ENCODE results near the gene MYOD1. TPM values are rescaled to one million over a fixed set of nuclear protein-coding genes. Genes with fewer than 3 reads are reported as not detected.

The MYOD1 gene
- polyA plus RNA-seq, 6 donors from 2014 or later: not detected

DNA sequence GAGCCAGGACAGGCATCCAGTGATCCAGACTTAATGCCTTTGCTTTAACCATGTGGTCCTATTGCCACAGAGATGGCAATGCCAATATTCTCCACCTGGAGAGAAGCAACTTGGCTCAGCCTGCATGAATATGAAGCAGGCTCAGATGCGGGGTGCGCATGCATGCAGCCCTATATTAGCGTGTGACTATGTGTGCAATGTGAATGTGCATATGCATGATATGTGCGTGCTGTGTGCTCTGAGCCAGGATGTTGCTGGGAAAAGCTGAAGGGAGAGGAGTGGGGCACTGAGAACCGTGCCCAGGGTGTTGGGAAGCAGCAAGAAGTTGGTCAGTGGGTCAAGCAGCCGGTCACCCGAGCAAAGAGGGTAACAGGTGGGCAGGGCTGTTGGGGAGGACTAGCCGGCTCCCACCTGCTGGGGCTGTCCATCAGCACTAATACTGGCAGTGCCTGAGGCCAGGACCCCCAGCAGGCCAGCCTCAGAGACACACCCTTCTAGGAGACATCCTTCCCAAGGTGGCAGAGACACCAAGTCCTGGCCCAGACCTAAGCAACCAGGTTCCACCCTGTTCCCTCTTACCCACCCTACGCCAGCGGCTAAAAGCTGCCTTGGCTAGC lies 24.8 kb upstream of the MYOD1 start:
- no peak for ATAC-seq (ENCODE audit: low read depth in 2 of 2)
- Mint-ChIP-seq H3K4me1 (peaks cover 0 to 5% (median 4%) of the 10 kb centered on the region in 3 donors), H3K27ac (no peak overlapping the region), H3K36me3 (peaks cover 0 to 8% of the 10 kb centered on the region in 2 donors), H3K9me3 (peaks cover 0 to 3% (median 0%) of the 10 kb centered on the region in 7 donors), H3K27me3 (peaks cover 46 to 73% (median 63%) of the 10 kb centered on the region in 3 donors), H3K4me3 (no peak overlapping the region)
- no peak for DNase-seq

DNA sequence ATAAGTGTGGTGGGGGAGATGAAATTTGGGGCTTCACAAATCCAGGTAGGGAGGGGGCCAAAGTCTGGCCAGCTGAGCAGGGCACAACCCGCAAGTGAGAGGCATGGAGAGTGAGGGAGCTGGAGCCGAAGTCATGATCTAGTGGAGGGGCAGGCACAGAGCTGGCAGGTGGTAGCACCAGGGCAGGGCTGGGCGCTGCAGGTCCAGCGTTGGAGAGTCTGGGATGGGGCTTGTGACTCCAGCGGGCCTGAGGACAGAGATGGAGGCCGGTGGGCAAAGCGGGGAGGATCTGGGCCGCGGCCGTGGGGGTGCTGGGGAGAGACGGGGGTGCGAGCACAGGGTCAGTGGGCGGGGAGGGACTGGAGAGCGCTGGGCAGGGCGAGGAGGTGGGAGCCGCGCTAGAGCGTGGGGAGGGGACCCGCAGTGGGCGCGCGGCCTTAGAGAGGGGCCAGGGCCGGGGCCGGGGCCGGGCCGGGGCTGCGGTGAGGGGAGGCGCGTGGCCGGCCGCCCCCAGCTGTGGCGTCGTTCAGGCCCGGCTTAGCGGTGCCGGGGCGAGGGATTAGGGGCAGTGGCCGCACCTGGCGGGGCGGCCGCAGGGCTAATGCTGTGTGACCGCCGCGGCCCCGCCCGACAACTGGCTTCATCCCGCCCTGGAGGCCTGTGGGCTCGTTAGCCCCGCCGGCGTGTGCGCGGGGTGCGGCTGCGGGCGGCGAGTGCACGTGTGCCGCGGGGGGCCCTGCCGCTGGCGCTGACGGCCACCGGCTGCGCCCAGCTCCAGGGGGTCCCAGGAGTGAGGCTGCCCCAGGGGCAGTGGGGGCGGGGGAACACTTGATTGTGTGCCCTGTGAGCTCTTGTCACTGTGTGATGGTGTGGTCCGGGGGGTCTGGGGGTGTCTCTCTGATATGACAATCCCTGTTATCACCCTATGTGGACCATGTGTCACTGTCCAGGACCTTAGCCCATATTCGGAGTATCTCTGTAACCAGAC lies 23.6 kb upstream of the MYOD1 start:
- H3K27me3 Mint-ChIP-seq: peaks cover 46 to 73% (median 63%) of the 10 kb centered on the region in 3 donors
- ATAC-seq (ENCODE audit: low read depth in 2 of 2) (no peak), DNase-seq (no peak)
- H3K4me3 Mint-ChIP-seq: no peak overlapping the region
- H3K27ac Mint-ChIP-seq: no peak overlapping the region
- peaks cover 0 to 8% of the 10 kb centered on the region in 2 donors for H3K36me3 Mint-ChIP-seq
- H3K9me3 Mint-ChIP-seq: peaks cover 0 to 3% (median 0%) of the 10 kb centered on the region in 7 donors
- peaks cover 0 to 5% (median 4%) of the 10 kb centered on the region in 3 donors for H3K4me1 Mint-ChIP-seq

- H3K4me1 Mint-ChIP-seq: peaks cover 0 to 5% (median 4%) of the 10 kb centered on the region in 3 donors
- ATAC-seq (ENCODE audit: low read depth in 2 of 2) (no peak), DNase-seq (no peak)
- peaks cover 49 to 67% (median 59%) of the 10 kb centered on the region in 3 donors for H3K27me3 Mint-ChIP-seq
- peaks cover 0 to 3% (median 0%) of the 10 kb centered on the region in 7 donors for H3K9me3 Mint-ChIP-seq
- peaks cover 0 to 8% of the 10 kb centered on the region in 2 donors for H3K36me3 Mint-ChIP-seq
- no peak overlapping the region for H3K27ac Mint-ChIP-seq
- H3K4me3 Mint-ChIP-seq: no peak overlapping the region
These were observed 22.6 kb upstream of the MYOD1 start for GRCh38 chr11:17696741-17697140.

DNA sequence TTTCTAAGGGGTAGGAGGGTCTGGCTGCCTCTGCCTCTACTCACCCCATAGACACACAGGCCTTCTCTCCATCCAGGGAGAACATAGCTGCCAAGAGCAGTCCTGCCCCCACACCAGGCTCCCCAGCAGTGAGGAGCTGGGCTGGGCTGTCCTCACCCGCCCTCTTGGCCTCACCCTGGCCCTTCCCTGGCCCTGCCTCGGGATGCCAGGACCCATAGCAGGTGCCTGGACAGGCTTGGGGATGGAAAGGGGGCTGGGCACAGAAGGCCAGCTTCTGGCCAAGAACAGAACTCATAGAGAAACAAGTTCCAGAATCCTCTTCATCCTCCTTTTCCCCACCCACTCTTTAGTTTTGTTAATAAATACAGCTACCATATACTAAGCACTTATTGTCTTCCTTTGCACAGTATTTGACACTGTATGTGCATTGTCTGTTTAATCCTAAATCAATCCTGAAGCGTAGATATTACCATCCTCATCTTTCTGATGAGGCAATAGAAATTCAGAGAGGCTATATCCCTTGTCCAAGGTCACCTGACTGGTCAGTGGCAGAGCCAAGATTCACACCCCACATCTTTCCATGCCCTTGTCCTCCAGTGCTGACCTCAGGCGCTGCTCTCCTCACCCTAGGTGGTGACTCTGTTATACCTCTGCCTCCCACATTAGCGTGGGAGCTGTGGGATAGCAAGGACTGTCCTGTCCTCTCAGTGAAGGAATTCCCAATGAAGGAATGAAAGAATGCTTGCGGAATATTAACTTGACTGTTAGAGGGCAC lies 22.0 kb upstream of the MYOD1 start:
- H3K36me3 Mint-ChIP-seq: peaks cover 0 to 8% of the 10 kb centered on the region in 2 donors
- peaks cover 0 to 5% (median 4%) of the 10 kb centered on the region in 3 donors for H3K4me1 Mint-ChIP-seq
- DNase-seq (no peak), ATAC-seq (ENCODE audit: low read depth in 2 of 2) (no peak)
- H3K27ac Mint-ChIP-seq: no peak overlapping the region
- H3K9me3 Mint-ChIP-seq: peaks cover 0 to 3% (median 0%) of the 10 kb centered on the region in 7 donors
- peaks cover 49 to 62% (median 53%) of the 10 kb centered on the region in 3 donors for H3K27me3 Mint-ChIP-seq
- no peak overlapping the region for H3K4me3 Mint-ChIP-seq

- DNase-seq (no peak), ATAC-seq (ENCODE audit: low read depth in 2 of 2) (no peak)
- peak overlapping the region in 1 of 6 donors; percentile 34 for H3K27ac Mint-ChIP-seq
- H3K36me3 Mint-ChIP-seq: peaks cover 0 to 16% of the 10 kb centered on the region in 2 donors
- no peak overlapping the region for H3K4me3 Mint-ChIP-seq
- H3K9me3 Mint-ChIP-seq: peaks cover 0 to 13% (median 7%) of the 10 kb centered on the region in 7 donors
- H3K4me1 Mint-ChIP-seq: peaks cover 0 to 5% (median 4%) of the 10 kb centered on the region in 3 donors
- peaks cover 34 to 57% (median 48%) of the 10 kb centered on the region in 3 donors for H3K27me3 Mint-ChIP-seq
These were observed 19.9 kb upstream of the MYOD1 start for GRCh38 chr11:17699147-17700114.

GRCh38 chr11:17700991-17701390 lies 18.4 kb upstream of the MYOD1 start:
- H3K36me3 Mint-ChIP-seq: peaks cover 0 to 8% of the 10 kb centered on the region in 2 donors
- H3K27ac Mint-ChIP-seq: peak overlapping the region in 1 of 6 donors; percentile 10
- DNase-seq (no peak), ATAC-seq (ENCODE audit: low read depth in 2 of 2) (no peak)
- H3K27me3 Mint-ChIP-seq: peaks cover 35 to 51% (median 49%) of the 10 kb centered on the region in 3 donors
- H3K4me3 Mint-ChIP-seq: no peak overlapping the region
- peaks cover 0 to 13% (median 7%) of the 10 kb centered on the region in 7 donors for H3K9me3 Mint-ChIP-seq
- H3K4me1 Mint-ChIP-seq: no peaks in the 10 kb centered on the region

- ATAC-seq (ENCODE audit: low read depth in 2 of 2) (no peak), DNase-seq (no peak)
- Mint-ChIP-seq H3K27me3 (peaks cover 23 to 34% (median 34%) of the 10 kb centered on the region in 3 donors), H3K9me3 (peaks cover 0 to 13% (median 7%) of the 10 kb centered on the region in 7 donors), H3K27ac (no peak overlapping the region), H3K4me1 (no peaks in the 10 kb centered on the region), H3K36me3 (peaks cover 0 to 8% of the 10 kb centered on the region in 2 donors), H3K4me3 (no peak overlapping the region)
These were observed 16.5 kb upstream of the MYOD1 start for GRCh38 chr11:17702876-17703275.

GRCh38 chr11:17703951-17704350 lies 15.4 kb upstream of the MYOD1 start:
- H3K4me1 Mint-ChIP-seq: no peaks in the 10 kb centered on the region
- peak overlapping the region in 1 of 6 donors; percentile 12 for H3K27ac Mint-ChIP-seq
- peaks cover 0 to 8% of the 10 kb centered on the region in 2 donors for H3K36me3 Mint-ChIP-seq
- peaks cover 15 to 32% (median 30%) of the 10 kb centered on the region in 3 donors for H3K27me3 Mint-ChIP-seq
- no peak overlapping the region for H3K4me3 Mint-ChIP-seq
- DNase-seq (no peak), ATAC-seq (ENCODE audit: low read depth in 2 of 2) (no peak)
- H3K9me3 Mint-ChIP-seq: peaks cover 0 to 13% (median 7%) of the 10 kb centered on the region in 7 donors

DNA sequence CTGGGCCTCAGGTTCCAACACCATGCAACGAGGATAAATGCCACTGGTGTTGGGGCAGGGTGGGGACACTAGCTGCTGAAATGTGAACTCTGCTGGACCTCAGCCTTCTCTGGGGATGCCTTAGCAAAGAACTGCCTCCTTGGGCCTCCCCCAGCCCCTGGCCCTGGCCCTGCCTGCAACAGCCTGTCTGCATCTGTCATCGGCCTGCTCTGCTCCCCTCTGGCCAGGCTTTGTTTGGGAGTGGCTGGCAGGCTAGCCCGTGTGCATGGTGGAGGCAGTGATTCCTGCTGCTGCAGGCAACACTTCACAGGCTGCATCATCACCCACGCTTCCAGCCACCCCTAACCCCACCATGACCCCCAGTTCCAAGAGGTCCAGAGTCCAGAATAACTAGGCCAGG lies 11.5 kb upstream of the MYOD1 start:
- Mint-ChIP-seq H3K27ac (no peak overlapping the region), H3K9me3 (peaks cover 0 to 13% (median 7%) of the 10 kb centered on the region in 7 donors), H3K27me3 (peaks cover 15 to 31% (median 25%) of the 10 kb centered on the region in 3 donors), H3K36me3 (peaks cover 0 to 8% of the 10 kb centered on the region in 2 donors), H3K4me3 (no peak overlapping the region), H3K4me1 (no peaks in the 10 kb centered on the region)
- no peak for ATAC-seq (ENCODE audit: low read depth in 2 of 2)
- DNase-seq: no peak

DNA sequence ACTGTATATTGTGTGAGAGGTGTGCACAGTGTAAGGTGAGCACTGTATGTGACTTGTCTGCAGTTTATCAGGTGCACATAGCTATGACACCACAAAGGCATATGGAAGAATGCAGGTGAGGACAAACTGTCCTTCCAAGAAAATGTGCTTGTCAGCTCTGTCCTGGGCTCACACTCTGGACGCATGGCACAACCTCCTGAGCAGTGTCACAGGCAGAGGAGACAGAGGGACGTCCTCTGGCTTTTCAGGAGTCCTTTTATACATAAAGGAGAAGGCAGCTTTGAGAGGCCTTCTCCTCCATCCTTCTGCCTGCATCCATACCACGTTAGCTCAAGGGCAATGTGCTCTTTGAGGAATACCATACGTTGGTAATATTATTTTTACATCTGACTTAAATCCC lies 7.5 kb upstream of the MYOD1 start:
- Mint-ChIP-seq H3K27ac (no peak overlapping the region), H3K4me3 (no peak overlapping the region), H3K4me1 (no peaks in the 10 kb centered on the region), H3K36me3 (no peaks in the 10 kb centered on the region), H3K9me3 (no peaks in the 10 kb centered on the region), H3K27me3 (peaks cover 9 to 24% (median 9%) of the 10 kb centered on the region in 3 donors)
- ATAC-seq (ENCODE audit: low read depth in 2 of 2) (no peak), DNase-seq (no peak)

DNA sequence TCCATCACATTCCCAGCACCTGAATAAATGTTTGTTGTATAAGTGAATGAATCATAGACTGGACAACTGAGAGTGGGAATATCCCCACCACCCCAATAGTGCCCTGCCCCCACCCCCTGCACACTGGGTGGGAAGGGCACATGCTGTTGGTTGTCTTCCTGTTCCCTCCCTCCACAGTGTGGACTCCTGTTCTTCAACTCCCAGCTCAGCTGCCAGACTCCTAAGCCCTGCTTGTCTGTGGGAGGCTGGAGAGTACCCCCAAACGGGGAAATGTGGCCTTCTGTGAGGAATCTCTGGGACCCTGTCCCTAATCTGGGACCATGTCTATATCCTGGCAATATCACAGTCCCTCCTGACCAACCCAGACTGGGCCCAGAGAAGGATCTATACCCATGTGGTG lies 5.5 kb upstream of the MYOD1 start:
- Mint-ChIP-seq H3K4me3 (no peak overlapping the region), H3K4me1 (no peaks in the 10 kb centered on the region), H3K27me3 (peaks cover 9 to 20% (median 15%) of the 10 kb centered on the region in 3 donors), H3K36me3 (no peaks in the 10 kb centered on the region), H3K9me3 (no peaks in the 10 kb centered on the region), H3K27ac (no peak overlapping the region)
- DNase-seq (no peak), ATAC-seq (ENCODE audit: low read depth in 2 of 2) (no peak)

DNA sequence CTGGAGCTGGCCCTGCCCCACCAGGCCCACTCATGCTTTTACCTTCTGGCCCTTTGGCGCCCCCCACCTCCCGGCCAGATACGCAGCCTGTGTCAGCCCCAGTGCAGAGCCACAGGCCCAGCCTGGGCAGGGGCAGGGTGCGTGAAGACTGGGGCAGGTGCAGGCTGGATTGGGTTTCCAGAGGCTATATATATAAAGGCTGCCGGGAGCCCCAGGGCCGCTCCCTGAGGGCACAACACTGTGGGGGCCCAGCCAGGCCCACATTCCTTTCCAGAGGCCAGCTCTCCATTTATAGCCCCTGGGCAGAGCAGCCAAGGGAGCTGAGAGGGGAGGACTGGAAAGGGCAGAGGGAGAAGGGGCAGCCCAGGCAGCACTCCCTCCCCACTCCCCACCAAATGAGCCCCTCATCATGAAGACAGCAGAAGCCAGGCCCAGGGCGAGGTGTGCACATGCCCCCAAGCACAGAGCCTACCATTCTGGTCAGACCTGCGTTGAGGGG lies 5.0 kb upstream of the MYOD1 start:
- ATAC-seq (ENCODE audit: low read depth in 2 of 2) (no peak), DNase-seq (no peak)
- H3K27me3 Mint-ChIP-seq: peaks cover 9 to 17% (median 14%) of the 10 kb centered on the region in 3 donors
- no peaks in the 10 kb centered on the region for H3K9me3 Mint-ChIP-seq
- H3K27ac Mint-ChIP-seq: no peak overlapping the region
- no peaks in the 10 kb centered on the region for H3K4me1 Mint-ChIP-seq
- no peak overlapping the region for H3K4me3 Mint-ChIP-seq
- H3K36me3 Mint-ChIP-seq: no peaks in the 10 kb centered on the region
